Activated CD4-positive, alpha-beta T cell treated with anti-CD3 and anti-CD28 coated beads, Interleukin-2, amount 50 U/mL, for 16 hours (primary cell): ENCODE data around the gene HOXC9.

ENCODE experiments used
- DNase-seq: peaks from one replicate; pipeline ENCODE4 v3.0.0-alpha.2; 2020

HOXC9 gene

GRCh38 chr12:54042970-54043853 is 43.3 kb downstream of the HOXC9 start:
- no peak for DNase-seq

- no peak for DNase-seq
These were observed 44.6 kb downstream of the HOXC9 start for GRCh38 chr12:54044425-54045103.

- no peak for DNase-seq
These were observed 45.4 kb downstream of the HOXC9 start for GRCh38 chr12:54045401-54045800.

- no peak for DNase-seq
These were observed 46.0 kb downstream of the HOXC9 start for GRCh38 chr12:54045868-54046521.

- DNase-seq, result no peak
These were observed 46.8 kb downstream of the HOXC9 start for GRCh38 chr12:54046809-54047159.

- DNase-seq, result no peak
These were observed 47.4 kb downstream of the HOXC9 start for GRCh38 chr12:54047160-54047963.

GRCh38 chr12:54047964-54048303 is 48.0 kb downstream of the HOXC9 start:
- no peak for DNase-seq

- no peak for DNase-seq
These were observed 48.6 kb downstream of the HOXC9 start for GRCh38 chr12:54048406-54049093.

- no peak for DNase-seq
These were observed 49.1 kb downstream of the HOXC9 start for GRCh38 chr12:54049108-54049507.

- no peak for DNase-seq
These were observed 50.5 kb downstream of the HOXC9 start for GRCh38 chr12:54050482-54050810.

GRCh38 chr12:54051026-54051842 is 51.3 kb downstream of the HOXC9 start:
- DNase-seq, result no peak

- DNase-seq, result no peak
These were observed 52.0 kb downstream of the HOXC9 start for GRCh38 chr12:54051874-54052437.

- no peak for DNase-seq
These were observed 52.6 kb downstream of the HOXC9 start for GRCh38 chr12:54052438-54053002.
